GM18505 (cell line): ENCODE data around the gene ADCY3.

ENCODE experiments used
- ATAC-seq: cut with Tn5 transposase; IDR thresholded peaks from one replicate; pipeline ENCODE4 v1.9.1; 2021; ENCODE audit not compliant: unreplicated experiment
- POLR2A ChIP-seq: IDR thresholded peaks from 4 replicates; pipeline ENCODE4 v1.6.1; 2011; ENCODE audit warnings: borderline replicate concordance; ENCODE audit not compliant: insufficient read depth, insufficient read length; ENCODE audit errors: extremely low read depth

Gene ADCY3

DNA sequence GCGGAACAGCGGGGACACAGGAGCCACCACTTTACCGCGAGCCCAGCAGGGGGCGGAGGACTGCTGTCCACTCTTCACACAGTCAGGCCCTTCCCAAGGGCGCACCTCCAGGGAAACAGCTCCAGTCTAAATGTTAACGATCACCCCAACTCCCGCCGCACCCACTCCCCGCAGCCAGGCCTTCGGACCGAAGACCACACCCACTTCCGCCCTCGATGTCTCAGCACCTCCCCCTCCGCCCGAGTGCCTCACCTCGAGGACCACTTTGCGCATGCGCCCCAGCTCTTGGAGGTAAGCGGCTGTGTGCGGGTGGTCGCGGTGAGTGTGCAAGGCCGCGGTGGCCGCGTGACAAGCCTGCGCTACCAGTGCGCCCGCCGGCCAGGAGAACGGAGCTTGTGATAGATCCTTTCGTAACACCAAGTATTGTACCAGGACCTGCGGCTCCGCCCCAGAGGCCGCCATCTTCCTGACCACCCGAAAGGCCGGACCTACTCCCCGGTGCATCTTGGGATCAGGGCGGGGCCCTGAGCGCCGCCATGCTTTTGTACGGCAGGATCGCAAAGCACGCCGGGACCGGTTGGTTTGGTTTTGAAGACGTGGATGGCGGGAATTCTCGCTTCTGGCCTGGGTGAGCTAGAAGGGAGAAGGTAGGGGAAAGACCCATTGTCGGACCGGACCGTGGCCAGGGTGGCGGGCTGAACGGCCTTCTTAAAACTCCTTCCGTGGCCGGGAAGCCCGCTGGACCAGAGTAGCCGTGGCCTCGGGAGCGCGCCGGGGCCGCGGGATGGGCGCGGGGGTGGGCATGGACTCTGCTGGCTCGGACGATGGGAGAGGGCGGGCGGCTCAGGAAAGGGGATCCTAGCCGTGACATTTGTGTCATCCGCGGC, 126.9 kb downstream of the ADCY3 start, which contains the start of the genes CENPO and PTRHD1:
Gene CENPO (plus strand): TSS at position 552 of the 887 bp plus-strand sequence. CDS start 495 bp downstream, outside the sequence.
Gene PTRHD1 (minus strand): TSS at position 518 of the 887 bp plus-strand sequence. CDS start 14 bp downstream, at position 504.
- peak; percentile 92 for ATAC-seq
- peak; percentile 83 for TF ChIP-seq POLR2A

DNA sequence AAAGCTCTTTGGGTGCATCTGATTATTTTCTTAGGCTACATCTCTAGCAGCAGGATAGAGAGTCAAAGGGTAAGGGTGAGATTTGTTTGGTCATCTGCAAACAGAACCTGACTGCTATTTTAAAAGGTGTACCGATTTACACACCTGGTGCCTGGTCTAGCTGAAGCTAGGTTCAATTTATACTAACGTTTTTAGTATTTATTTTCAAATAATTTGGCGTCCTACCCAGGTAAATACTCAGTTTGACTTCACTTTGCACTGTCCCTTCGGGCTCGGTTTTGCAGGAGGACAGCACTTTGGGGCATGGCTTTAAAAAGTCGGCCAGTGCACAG, 127.5 kb downstream of the ADCY3 start:
- no peak for TF ChIP-seq POLR2A

DNA sequence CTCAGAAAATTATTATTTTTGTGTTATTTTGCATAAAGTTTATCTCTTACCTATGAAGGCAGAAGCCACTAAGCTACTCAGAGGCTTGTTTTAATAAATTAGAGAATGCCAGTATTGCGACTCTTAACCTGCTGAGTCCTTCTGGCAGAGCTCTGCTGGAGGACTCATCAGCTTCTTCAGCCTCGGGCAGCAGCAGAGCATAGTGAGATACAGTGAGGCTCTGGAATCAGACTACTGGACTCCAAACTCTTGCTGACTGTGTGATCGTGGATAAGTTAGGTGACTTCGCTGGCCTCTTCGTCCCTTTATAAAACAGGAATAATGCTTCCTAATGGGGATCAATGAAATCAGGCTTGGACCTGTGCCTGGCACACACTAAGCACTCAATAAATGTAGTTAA, 128.6 kb downstream of the ADCY3 start:
- no peak for TF ChIP-seq POLR2A
- no peak for ATAC-seq

More for the DNA sequence above, 127.5 kb downstream of the ADCY3 start:
- no peak for ATAC-seq

DNA sequence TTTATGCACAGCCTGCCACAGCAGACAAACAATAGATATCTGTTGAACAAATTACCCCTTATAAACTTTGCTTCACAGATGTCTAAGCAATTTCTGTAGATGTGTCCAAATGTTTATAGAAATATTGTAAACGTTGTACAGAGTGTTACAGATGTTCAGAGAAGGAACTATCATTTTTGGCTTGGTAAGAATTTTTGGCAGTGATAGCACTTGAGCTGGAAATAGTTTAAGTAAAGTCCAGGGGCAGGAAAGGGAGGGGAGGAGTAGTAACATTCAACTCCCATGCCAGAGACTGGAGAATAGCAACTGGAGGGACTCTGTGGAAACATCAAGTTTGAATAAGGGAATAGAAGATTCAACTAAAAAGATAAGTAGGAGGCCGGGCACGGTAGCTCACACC, 131.2 kb downstream of the ADCY3 start:
- TF ChIP-seq POLR2A = no peak
- ATAC-seq = no peak

DNA sequence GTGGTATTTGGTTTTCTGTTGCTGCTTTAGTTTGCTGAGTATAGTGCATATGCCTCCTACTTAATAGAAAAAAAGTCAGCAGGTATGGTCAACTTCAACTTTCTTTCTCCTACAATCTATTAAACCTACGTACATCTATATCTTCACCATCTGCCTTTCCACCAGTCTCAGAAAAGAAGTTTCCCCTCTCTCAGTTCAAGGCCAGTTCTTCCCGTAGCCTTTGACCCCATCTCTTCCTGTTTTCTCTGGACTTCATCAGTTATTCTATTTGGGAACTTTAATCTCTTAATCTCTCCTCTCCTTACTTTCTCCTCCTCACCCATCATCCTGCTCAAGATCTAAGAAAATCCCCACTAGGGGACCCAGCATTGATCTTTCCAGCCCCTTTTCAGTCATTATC, 132.5 kb downstream of the ADCY3 start:
- no peak for TF ChIP-seq POLR2A
- no peak for ATAC-seq

DNA sequence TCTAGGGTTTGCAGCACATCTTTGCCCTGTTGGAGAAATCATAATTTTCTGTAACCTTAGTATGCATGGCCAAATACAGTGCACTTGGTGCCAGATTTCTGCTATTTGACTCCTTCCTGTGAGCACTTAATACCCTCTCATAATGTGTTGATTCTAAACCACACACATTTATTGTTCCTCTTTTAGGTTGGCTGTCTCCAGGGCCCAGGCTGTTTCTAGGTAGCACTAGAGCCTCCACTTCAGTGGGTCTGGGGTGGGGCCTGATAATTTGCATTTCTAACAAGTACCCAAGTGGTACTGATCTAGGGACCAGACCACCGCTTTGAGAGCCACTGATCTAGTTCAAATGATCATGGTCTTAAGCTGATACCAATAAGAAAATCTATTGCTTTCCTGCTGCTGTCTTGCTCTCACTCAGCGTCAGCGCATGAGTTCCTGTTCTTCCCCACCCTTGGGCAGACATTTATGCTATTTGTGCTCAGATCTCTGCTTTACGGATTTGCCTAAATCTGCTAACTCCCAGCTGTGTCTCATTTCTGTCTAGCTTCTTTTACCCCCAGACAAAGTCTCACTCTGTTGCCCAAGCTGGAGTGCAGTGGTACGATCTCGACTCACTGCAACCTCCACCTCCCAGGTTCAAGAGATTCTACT, 134.2 kb downstream of the ADCY3 start:
- TF ChIP-seq POLR2A = peak; percentile 27
- ATAC-seq = peak; percentile 70

DNA sequence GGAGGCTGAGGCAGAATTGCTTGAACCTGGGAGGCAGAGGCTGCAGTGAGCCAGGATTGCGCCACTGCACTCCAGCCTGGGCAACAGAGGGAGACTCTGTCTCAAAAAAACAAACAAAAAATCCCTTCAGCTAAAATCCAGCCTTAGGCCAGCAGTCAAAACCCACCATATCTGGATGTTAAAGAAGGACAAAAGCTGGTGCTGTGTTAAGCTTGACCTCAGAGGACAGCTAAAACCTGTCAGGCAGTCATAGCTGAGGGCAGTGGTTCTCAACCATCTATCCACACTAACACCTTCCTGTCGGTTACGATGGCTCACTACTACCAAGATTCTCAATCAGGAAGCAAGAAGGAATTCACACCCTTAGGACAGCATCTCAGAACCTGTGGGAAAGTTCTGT, 136.4 kb downstream of the ADCY3 start:
- TF ChIP-seq POLR2A = no peak
- no peak for ATAC-seq

DNA sequence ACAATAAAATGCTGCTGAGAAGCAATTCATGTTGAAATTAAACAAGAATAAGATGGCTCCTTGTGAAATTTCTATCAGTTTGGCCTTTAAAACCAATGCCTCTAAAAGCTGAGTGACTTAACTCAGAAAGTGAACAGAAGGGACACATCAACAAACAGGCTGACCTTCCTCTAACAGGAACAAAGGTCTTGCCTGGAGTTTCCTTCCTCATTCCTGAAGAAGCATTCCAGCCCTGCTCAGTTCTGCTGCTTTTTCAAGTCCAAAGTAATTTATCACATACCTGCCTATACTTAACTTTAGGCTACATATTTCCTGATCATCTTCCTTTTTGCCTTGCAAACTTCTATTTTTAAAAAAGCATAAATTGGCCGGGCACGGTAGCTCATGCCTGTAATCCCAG, 140.9 kb downstream of the ADCY3 start:
- TF ChIP-seq POLR2A = no peak
- ATAC-seq = no peak

DNA sequence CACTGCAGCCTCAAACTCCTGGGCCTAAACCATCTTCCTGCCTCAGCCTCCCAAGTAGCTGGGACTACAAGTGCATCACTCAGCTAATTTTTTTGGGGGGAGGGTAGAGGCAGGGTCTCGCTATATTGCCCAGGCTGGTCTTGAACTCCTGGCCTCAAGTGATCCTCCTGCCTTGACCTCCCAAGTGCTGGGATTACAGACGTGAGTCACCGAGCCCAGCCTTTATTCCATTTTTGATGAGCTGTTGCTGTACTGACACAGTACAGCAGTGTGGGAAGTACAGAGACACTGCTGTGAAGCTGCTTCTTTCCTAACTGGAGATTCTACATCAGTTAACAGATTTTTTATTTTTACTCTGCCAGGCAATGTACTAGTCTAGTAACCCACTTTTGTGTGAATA, 145.7 kb downstream of the ADCY3 start:
- no peak for TF ChIP-seq POLR2A
- ATAC-seq = no peak

DNA sequence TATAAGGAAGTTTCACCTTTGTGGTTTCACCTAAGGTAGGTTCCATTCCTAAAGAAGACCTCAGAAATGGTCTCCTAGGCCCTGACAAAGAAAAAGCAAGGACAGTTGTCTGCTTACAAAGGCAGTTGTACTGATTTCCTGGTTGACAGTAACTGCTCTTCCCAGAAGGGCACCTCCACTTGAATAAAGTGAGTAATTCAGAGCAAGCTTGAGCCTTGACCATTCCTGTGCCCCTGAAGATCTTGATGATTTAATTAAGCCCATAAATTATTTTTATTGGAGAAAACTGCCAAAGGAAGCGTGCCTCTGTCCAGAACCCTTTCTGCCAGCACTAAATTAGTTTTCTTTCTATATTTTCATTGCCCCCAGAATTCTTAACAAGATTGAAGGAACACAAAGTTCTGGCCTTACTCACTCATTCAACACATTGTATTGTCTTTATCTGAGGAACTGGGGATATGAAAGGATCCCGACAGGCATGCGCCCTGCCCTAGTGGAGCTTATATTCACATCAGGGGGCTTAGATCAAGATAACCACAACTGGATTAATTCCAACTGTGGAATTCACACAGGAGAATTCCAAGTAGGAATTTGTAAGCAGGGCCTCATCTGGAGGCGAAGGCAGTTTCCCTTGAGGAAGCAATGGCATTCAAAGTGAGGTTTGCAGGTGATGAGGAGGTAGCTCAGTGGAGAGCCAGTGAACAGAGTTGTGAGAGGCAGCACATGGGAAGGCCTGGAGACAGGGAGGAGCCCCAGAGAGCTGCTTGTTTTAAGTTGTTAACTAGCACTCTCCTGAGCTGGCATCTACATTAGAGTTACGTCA, 148.1 kb downstream of the ADCY3 start:
- no peak for TF ChIP-seq POLR2A
- ATAC-seq = no peak

DNA sequence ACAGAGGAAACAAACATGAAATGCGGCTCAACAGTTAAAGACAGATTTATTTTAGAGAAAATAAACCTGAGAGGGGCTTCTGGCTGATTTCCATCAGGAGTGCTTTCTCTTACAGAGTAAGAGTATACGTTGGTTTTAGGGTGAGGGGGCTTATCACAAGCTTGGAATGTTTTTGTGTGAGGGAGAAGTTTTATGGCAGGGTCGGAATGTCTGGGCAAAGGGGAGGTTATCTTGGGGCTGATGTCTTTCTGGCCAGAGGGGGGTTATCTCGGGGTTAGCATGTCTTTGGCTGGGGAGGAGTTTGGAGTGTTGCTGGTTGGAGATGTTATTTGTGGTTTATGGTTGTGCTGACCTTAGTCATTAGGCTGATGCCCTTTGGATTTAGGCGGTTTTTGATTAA, 149.0 kb downstream of the ADCY3 start:
- ATAC-seq = no peak
- no peak for TF ChIP-seq POLR2A
